CD4-positive, alpha-beta memory T cell (primary cell): ENCODE results near the gene TTC29. TPM values are rescaled to one million over a fixed set of nuclear protein-coding genes. Genes with fewer than 3 reads are reported as not detected.

ENCODE experiments used
- CTCF ChIA-PET: fragments of 350-600 bp; sonication (Branson Sonifier 250); formaldehyde crosslinking; loops from one replicate; lab custom pipeline; 2021; ENCODE audit warnings: inconsistent platforms; ENCODE audit not compliant: partially characterized antibody; lab: Charles Lee
- POLR2A ChIA-PET: fragments of 350-600 bp; sonication (Branson Sonifier 250); formaldehyde crosslinking; loops from one replicate; lab custom pipeline; 2021; ENCODE audit not compliant: partially characterized antibody; lab: Charles Lee
- DNase-seq, 5 donors: peaks; one replicate each; pipeline versions ENCODE4 v3.0.0 to v3.0.0-alpha.2; 2020 to 2022; ENCODE audit warnings: mixed read lengths in 1 of 5
- H3K27ac ChIP-seq: one replicate; pipeline ENCODE4 v1.7.0; 2013; ENCODE audit warnings: low read depth, low read length
- H3K27me3 ChIP-seq: 2 replicates; pipeline ENCODE4 v1.7.0; 2013; ENCODE audit warnings: mild to moderate bottlenecking, low read length, moderate library complexity; ENCODE audit not compliant: insufficient read depth
- H3K36me3 ChIP-seq: 2 replicates; pipeline ENCODE4 v1.7.0; 2013; ENCODE audit warnings: mild to moderate bottlenecking, low read length, moderate library complexity; ENCODE audit not compliant: insufficient read depth
- H3K4me1 ChIP-seq: 2 replicates; pipeline ENCODE4 v1.7.0; 2013; ENCODE audit warnings: mild to moderate bottlenecking, low read length, moderate library complexity; ENCODE audit not compliant: insufficient read depth
- H3K4me3 ChIP-seq, 2 donors: one replicate each; pipeline ENCODE4 v1.7.0; 2013; ENCODE audit warnings: low read length in 2 of 2, mild to moderate bottlenecking in 1 of 2
- H3K9me3 ChIP-seq, 2 donors: one replicate each; pipeline ENCODE4 v1.7.0; 2013; ENCODE audit warnings: low read length in 2 of 2, control low read depth in 1 of 2; ENCODE audit not compliant: control insufficient read depth in 1 of 2
- H3K27ac Mint-ChIP-seq, 7 donors: one replicate each; pipeline ENCODE4 v1.8.0; 2020 to 2021; ENCODE audit warnings: mixed read lengths in 7 of 7, mild to moderate bottlenecking in 6 of 7, inconsistent platforms in 3 of 7, moderate library complexity in 3 of 7
- H3K27me3 Mint-ChIP-seq, 2 donors: one replicate each; pipeline ENCODE4 v1.8.0; 2020 to 2021; ENCODE audit warnings: mixed read lengths in 2 of 2
- H3K36me3 Mint-ChIP-seq, 2 donors: one replicate each; pipeline ENCODE4 v1.8.0; 2020 to 2021; ENCODE audit warnings: mixed read lengths in 2 of 2, inconsistent platforms in 1 of 2, mild to moderate bottlenecking in 1 of 2
- H3K4me1 Mint-ChIP-seq, 4 donors: one replicate each; pipeline ENCODE4 v1.8.0; 2020 to 2021; ENCODE audit warnings: mixed read lengths in 4 of 4, mild to moderate bottlenecking in 1 of 4
- H3K4me3 Mint-ChIP-seq, 8 donors: one replicate each; pipeline ENCODE4 v1.8.0; 2020 to 2021; ENCODE audit warnings: mixed read lengths in 8 of 8, mild to moderate bottlenecking in 7 of 8, moderate library complexity in 6 of 8, inconsistent platforms in 3 of 8
- H3K9me3 Mint-ChIP-seq, 8 donors: one replicate each; pipeline ENCODE4 v1.8.0; 2020 to 2021; ENCODE audit warnings: mixed read lengths in 8 of 8, mild to moderate bottlenecking in 5 of 8, inconsistent platforms in 3 of 8, moderate library complexity in 1 of 8
- intact Hi-C: fragments of 100-400 bp; cut with micrococcal nuclease; formaldehyde crosslinking; loops from one replicate; pipeline ENCODE4 v1.15.1; 2023
- polyA plus RNA-seq, 2 donors: library from polyadenylated mRNA; unstranded; fragments of 300-500 nt; fragmentation: Illumina TruSeq; gene quantifications; one replicate each; pipeline ENCODE4 v1.2.3, GENCODE V29; 2021
- total RNA-seq, 2 experiments: library from RNA; stranded (reverse); gene quantifications; one replicate each; pipeline ENCODE4 v1.2.3, GENCODE V29; 2021

Gene TTC29
- total and polyA plus RNA-seq, 4 experiments from 2014 or later = not detected

GRCh38 chr4:146969126-146969525 lies 23.5 kb upstream of the TTC29 start:
- intact Hi-C loops = no loop called here
- H3K4me3 Mint-ChIP-seq = no peak overlapping the region
- H3K27ac Mint-ChIP-seq = no peak overlapping the region
- CTCF ChIA-PET = no interaction called here
- no peaks in the 10 kb centered on the region for H3K9me3 ChIP-seq
- no peaks in the 10 kb centered on the region for H3K36me3 ChIP-seq
- H3K27ac ChIP-seq = no peak overlapping the region
- POLR2A ChIA-PET = no interaction called here
- no peaks in the 10 kb centered on the region for H3K27me3 ChIP-seq
- H3K4me1 Mint-ChIP-seq = no peaks in the 10 kb centered on the region
- no peak overlapping the region for H3K4me3 ChIP-seq
- H3K9me3 Mint-ChIP-seq = peaks cover 0 to 2% (median 0%) of the 10 kb centered on the region in 8 donors
- no peaks in the 10 kb centered on the region for H3K36me3 Mint-ChIP-seq
- H3K27me3 Mint-ChIP-seq = peaks cover 2 to 6% of the 10 kb centered on the region in 2 donors
- no peaks in the 10 kb centered on the region for H3K4me1 ChIP-seq
- DNase-seq = no peak

- no peaks in the 10 kb centered on the region for H3K36me3 Mint-ChIP-seq
- peaks cover 0 to 2% (median 0%) of the 10 kb centered on the region in 8 donors for H3K9me3 Mint-ChIP-seq
- peaks cover 6 to 13% of the 10 kb centered on the region in 2 donors for H3K27me3 Mint-ChIP-seq
- H3K4me3 ChIP-seq = no peak overlapping the region
- CTCF ChIA-PET = interaction anchor here (1.4 kb wide), 1 partner anchor 9 kb away, joined by 3 read pairs; no protein-coding TSS in a partner anchor
- no peaks in the 10 kb centered on the region for H3K27me3 ChIP-seq
- no peaks in the 10 kb centered on the region for H3K9me3 ChIP-seq
- no peaks in the 10 kb centered on the region for H3K36me3 ChIP-seq
- H3K27ac Mint-ChIP-seq = no peak overlapping the region
- no peak overlapping the region for H3K4me3 Mint-ChIP-seq
- intact Hi-C loops = no loop called here
- H3K4me1 ChIP-seq = no peaks in the 10 kb centered on the region
- POLR2A ChIA-PET = no interaction called here
- H3K4me1 Mint-ChIP-seq = no peaks in the 10 kb centered on the region
- no peak overlapping the region for H3K27ac ChIP-seq
- no peak for DNase-seq
Measured at GRCh38 chr4:146960634-146961033, 15.0 kb upstream of the TTC29 start.

- intact Hi-C loops = no loop called here
- Histone ChIP-seq H3K9me3 (no peaks in the 10 kb centered on the region), H3K4me1 (no peaks in the 10 kb centered on the region), H3K4me3 (no peak overlapping the region), H3K27me3 (no peaks in the 10 kb centered on the region), H3K36me3 (no peaks in the 10 kb centered on the region), H3K27ac (no peak overlapping the region)
- ChIA-PET POLR2A (interaction anchor here (0.6 kb wide), 1 partner anchor 66 kb away, joined by 3 read pairs; no protein-coding TSS in a partner anchor), CTCF (interaction anchor here (1.4 kb wide), 1 partner anchor 8 kb away, joined by 3 read pairs; no protein-coding TSS in a partner anchor)
- H3K9me3 Mint-ChIP-seq = peaks cover 0 to 2% (median 0%) of the 10 kb centered on the region in 8 donors
- DNase-seq = no peak
- H3K4me1 Mint-ChIP-seq = no peaks in the 10 kb centered on the region
- H3K27me3 Mint-ChIP-seq = peaks cover 6 to 13% of the 10 kb centered on the region in 2 donors
- no peaks in the 10 kb centered on the region for H3K36me3 Mint-ChIP-seq
- H3K27ac Mint-ChIP-seq = peak overlapping the region in 1 of 7 donors; percentile 26
- H3K4me3 Mint-ChIP-seq = no peak overlapping the region
Measured at GRCh38 chr4:146959692-146960091, 14.0 kb upstream of the TTC29 start.

- Histone ChIP-seq H3K4me1 (no peaks in the 10 kb centered on the region), H3K4me3 (no peak overlapping the region), H3K36me3 (no peaks in the 10 kb centered on the region), H3K27ac (no peak overlapping the region), H3K9me3 (no peaks in the 10 kb centered on the region), H3K27me3 (no peaks in the 10 kb centered on the region)
- DNase-seq = no peak
- POLR2A ChIA-PET = no interaction called here
- CTCF ChIA-PET = no interaction called here
- Mint-ChIP-seq H3K9me3 (peaks cover 0 to 2% (median 0%) of the 10 kb centered on the region in 8 donors), H3K27ac (no peak overlapping the region), H3K4me1 (no peaks in the 10 kb centered on the region), H3K36me3 (no peaks in the 10 kb centered on the region), H3K27me3 (peaks cover 7 to 15% of the 10 kb centered on the region in 2 donors), H3K4me3 (no peak overlapping the region)
- intact Hi-C loops = no loop called here
Measured at GRCh38 chr4:146957237-146957636, 11.6 kb upstream of the TTC29 start.

- H3K36me3 ChIP-seq = no peaks in the 10 kb centered on the region
- ChIA-PET CTCF (no interaction called here), POLR2A (no interaction called here)
- no peak overlapping the region for H3K4me3 Mint-ChIP-seq
- no peak overlapping the region for H3K4me3 ChIP-seq
- H3K4me1 ChIP-seq = no peaks in the 10 kb centered on the region
- no peaks in the 10 kb centered on the region for H3K36me3 Mint-ChIP-seq
- H3K27ac ChIP-seq = no peak overlapping the region
- no peaks in the 10 kb centered on the region for H3K9me3 Mint-ChIP-seq
- H3K4me1 Mint-ChIP-seq = peaks cover 0 to under 1% (median 0%) of the 10 kb centered on the region in 4 donors
- no peaks in the 10 kb centered on the region for H3K27me3 ChIP-seq
- no peaks in the 10 kb centered on the region for H3K9me3 ChIP-seq
- no peak overlapping the region for H3K27ac Mint-ChIP-seq
- no peak for DNase-seq
- H3K27me3 Mint-ChIP-seq = peaks cover 3 to 11% of the 10 kb centered on the region in 2 donors
- intact Hi-C loops = no loop called here
Measured at GRCh38 chr4:146952896-146953295, 7.2 kb upstream of the TTC29 start.

- intact Hi-C loops = loop anchor here (10.0 kb wide), 2 partner anchors 425 to 1335 kb away; partner anchors contain the start of genes MMAA and SLC10A7
- ChIA-PET CTCF (no interaction called here), POLR2A (no interaction called here)
- Mint-ChIP-seq H3K27me3 (peaks cover 5 to 7% of the 10 kb centered on the region in 2 donors), H3K27ac (no peak overlapping the region), H3K4me1 (peaks cover 19 to 32% (median 25%) of the 10 kb centered on the region in 4 donors), H3K9me3 (no peaks in the 10 kb centered on the region), H3K4me3 (no peak overlapping the region), H3K36me3 (no peaks in the 10 kb centered on the region)
- no peaks in the 10 kb centered on the region for H3K27me3 ChIP-seq
- peaks cover 18% of the 10 kb centered on the region for H3K4me1 ChIP-seq
- no peaks in the 10 kb centered on the region for H3K36me3 ChIP-seq
- H3K9me3 ChIP-seq = no peaks in the 10 kb centered on the region
- no peak overlapping the region for H3K27ac ChIP-seq
- DNase-seq = no peak
- H3K4me3 ChIP-seq = no peak overlapping the region
Measured at GRCh38 chr4:146949559-146949958, 3.9 kb upstream of the TTC29 start.

GRCh38 chr4:146943691-146944375 lies 1.8 kb downstream of the TTC29 start:
- H3K36me3 ChIP-seq = no peaks in the 10 kb centered on the region
- Mint-ChIP-seq H3K9me3 (no peaks in the 10 kb centered on the region), H3K27ac (no peak overlapping the region), H3K27me3 (peaks cover 0 to 4% of the 10 kb centered on the region in 2 donors), H3K36me3 (no peaks in the 10 kb centered on the region), H3K4me1 (peaks cover 19 to 36% (median 28%) of the 10 kb centered on the region in 4 donors), H3K4me3 (peak overlapping the region in 1 of 8 donors; percentile 0)
- no peak for DNase-seq
- H3K4me3 ChIP-seq = no peak overlapping the region
- ChIA-PET CTCF (no interaction called here), POLR2A (no interaction called here)
- no peaks in the 10 kb centered on the region for H3K9me3 ChIP-seq
- peaks cover 18% of the 10 kb centered on the region for H3K4me1 ChIP-seq
- intact Hi-C loops = loop anchor here (10.0 kb wide), 2 partner anchors 419 to 1329 kb away; partner anchors contain the start of genes MMAA and SLC10A7
- no peak overlapping the region for H3K27ac ChIP-seq
- no peaks in the 10 kb centered on the region for H3K27me3 ChIP-seq
